AG09309 (cell line): ENCODE data around the gene RHBDF1.

ENCODE experiments used
- DNase-seq: peaks from one replicate; pipeline ENCODE4 v3.0.0-alpha.2; 2010; ENCODE audit warnings: low read depth
- H3K4me3 ChIP-seq: 2 replicates; pipeline ENCODE4 v1.5.1; 2011; ENCODE audit warnings: mild to moderate bottlenecking, low read depth, low read length, moderate library complexity; ENCODE audit not compliant: control insufficient read depth
- CTCF ChIP-seq: IDR thresholded peaks from 2 replicates; pipeline ENCODE4 v1.5.1; 2011; ENCODE audit warnings: mild to moderate bottlenecking, low read depth, low read length, inconsistent platforms; ENCODE audit not compliant: insufficient read depth, control insufficient read depth; ENCODE audit errors: missing control alignments

RHBDF1 gene

DNA sequence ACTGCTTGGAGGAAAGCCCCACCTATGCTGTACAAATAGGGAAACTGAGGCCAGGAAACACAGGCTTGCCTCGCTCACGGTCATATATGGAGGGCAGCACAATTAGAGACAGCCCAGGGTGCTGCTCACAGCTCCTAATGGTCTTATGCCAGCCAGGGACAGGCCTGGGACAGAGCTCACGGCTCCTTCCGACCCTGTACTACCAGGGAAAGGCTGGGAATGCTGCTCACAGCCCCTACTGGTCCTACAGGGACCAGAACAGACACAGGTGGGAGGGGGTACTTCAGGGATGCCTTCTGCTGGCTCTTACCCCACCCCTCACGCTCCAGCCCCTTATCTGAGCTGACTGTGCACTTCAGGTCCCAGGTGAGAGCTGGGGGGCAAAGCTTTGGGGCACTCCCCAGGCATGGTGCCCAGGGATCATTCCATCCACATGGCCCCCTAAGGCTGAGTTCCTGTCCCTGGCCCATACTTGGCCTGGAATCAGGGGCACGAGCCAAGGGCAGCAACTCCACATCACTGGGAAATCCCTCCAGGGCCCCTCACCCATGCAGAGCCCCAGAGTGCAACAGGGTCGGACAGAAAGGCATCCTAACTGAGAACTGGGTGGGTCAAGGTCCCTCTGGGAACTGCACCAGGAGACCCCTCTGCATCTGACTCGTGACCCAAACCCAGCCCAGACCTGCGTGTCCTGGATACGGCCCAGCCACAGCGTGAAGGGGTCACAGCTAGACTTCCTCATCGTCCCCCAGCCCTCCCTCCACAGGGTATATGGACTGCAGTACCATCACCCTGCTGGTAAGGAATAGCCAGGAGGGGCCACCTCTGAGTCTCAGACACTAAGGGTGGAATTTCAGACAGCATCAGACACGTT is 5.9 kb downstream of the RHBDF1 start:
- TF ChIP-seq CTCF = no peak
- DNase-seq = no peak
- H3K4me3 ChIP-seq = no peak overlapping the region

- peak; percentile 99 for TF ChIP-seq CTCF
- DNase-seq = no peak
- no peak overlapping the region for H3K4me3 ChIP-seq
Measured at GRCh38 chr16:65745-66144, 6.7 kb downstream of the RHBDF1 start.

DNA sequence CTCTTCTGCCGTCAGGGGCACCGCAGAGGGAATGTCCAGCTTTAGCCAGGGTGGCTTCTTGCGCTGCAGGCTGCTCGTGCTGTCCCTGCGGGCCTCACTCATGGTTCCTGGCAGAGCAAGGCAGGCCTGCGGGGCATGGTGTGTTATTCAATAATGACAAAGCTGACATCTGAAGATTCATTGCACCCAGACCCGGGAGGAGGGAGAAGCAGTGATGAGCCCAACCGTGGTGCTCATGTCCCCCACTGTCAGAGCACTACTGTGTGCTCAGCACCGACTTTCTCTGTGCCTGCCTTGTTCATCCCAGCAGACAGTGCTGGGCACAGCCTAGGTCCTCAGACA is 7.5 kb downstream of the RHBDF1 start:
- H3K4me3 ChIP-seq = no peak overlapping the region
- DNase-seq = no peak
- no peak for TF ChIP-seq CTCF

DNA sequence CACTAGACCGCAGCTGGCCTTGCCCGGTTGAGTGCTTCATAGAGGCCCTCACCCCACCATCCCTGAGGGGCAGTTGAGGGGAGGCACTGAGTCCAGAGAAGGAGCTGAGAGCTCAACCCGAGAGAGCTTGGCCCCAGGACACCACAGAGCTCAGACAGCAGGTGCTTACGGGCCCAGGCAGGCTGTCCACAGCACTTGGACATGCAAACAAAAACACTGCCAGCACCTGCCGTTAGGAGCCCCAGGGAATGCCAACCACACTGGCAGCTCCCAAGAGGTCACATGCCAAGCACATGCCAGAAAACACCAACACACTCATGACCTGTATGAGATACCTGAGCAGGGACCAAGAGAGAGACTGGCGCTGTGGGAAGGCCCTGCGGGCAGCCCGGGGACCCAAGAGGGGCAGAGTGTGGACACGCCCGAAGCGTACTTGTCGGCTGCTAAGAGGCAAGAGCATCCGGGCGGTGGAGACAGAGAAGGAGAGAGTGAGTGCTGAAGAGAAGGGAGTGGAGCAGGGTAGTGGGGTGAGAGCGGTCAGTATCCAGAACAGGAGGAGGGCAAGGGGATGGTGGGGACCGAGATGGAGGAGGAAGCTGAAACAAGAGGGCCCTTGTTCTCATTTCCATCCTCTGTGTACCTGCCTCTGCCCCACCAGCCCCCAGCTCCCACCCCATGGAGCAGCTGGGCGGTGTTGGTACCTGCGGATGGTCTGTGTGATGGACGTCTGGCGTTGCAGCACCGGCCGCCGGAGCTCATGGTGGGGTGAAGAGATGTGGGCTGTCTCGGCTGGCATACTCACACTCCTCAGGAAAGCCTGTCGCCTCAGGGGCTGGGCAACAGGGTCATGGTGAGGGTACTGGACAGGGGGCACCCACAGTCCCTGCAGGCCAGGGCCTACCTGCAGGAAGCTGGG is 8.2 kb downstream of the RHBDF1 start:
- H3K4me3 ChIP-seq = no peak overlapping the region
- no peak for DNase-seq
- TF ChIP-seq CTCF = no peak

GRCh38 chr16:63466-63865 is 9.0 kb downstream of the RHBDF1 start:
- H3K4me3 ChIP-seq = no peak overlapping the region
- DNase-seq = no peak
- TF ChIP-seq CTCF = no peak

DNA sequence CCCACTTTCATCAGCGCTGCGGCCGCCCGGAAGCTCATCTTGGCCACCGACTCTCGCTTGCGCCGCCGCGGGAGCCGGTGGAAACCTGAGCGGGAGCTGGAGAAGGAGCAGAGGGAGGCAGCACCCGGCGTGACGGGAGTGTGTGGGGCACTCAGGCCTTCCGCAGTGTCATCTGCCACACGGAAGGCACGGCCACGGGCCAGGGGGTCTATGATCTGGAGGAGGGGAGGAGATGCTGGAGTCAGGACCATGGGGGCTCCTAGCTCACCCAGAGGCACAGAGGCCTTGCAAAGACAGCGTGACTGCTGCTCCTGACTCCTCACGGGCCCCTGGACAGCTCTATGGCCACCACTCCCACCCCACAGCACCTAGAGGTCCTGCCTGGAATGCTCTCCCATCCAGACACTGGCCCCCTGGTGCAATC is 9.5 kb downstream of the RHBDF1 start:
- TF ChIP-seq CTCF = no peak
- no peak for DNase-seq

More for the DNA sequence above, 9.5 kb downstream of the RHBDF1 start:
- H3K4me3 ChIP-seq = no peak overlapping the region
